Measurements from ENCODE around the gene ADGRG1.

The ADGRG1 gene

GRCh38 chr16:57630931-57631845, 2.8 kb downstream of the ADGRG1 start:
- H3K4me3 ChIP-seq (ENCODE audit: low read depth, low read length), result no peak overlapping the region
- no peak overlapping the region for H3K27ac ChIP-seq (ENCODE audit: extremely low read depth, low read depth, low read length)
- POLR2A ChIA-PET, result no interaction called here
- H3K4me1 ChIP-seq (ENCODE audit: control insufficient read depth, insufficient read depth, low read length), result no peaks in the 10 kb centered on the region
- H3K36me3 ChIP-seq (ENCODE audit: control insufficient read depth in 2 of 2, insufficient read depth in 1 of 2, low read length in 2 of 2), result no peaks in the 10 kb centered on the region
- 0 out of 2 replicates have a peak, but pooled peaks have one; percentile 38 for TF ChIP-seq GLIS2 (tag by site-specific recombination; IDR thresholded peaks at IDR 0.05)
- TF ChIP-seq ZIC2 (tag by site-specific recombination; IDR thresholded peaks at IDR 0.05), result peak; percentile 34; the same call in 1 of the 2 replicates
- no peak for TF ChIP-seq YY2 (tag by site-specific recombination; IDR thresholded peaks at IDR 0.05)
- TF ChIP-seq ZNF830 (tag by site-specific recombination; IDR thresholded peaks at IDR 0.05; ENCODE audit: low read depth), result no peak
- CTCF ChIA-PET, result no interaction called here
- H3K9me3 ChIP-seq (ENCODE audit: control insufficient read depth, insufficient read depth, low read depth, low read length), result no peaks in the 10 kb centered on the region

DNA sequence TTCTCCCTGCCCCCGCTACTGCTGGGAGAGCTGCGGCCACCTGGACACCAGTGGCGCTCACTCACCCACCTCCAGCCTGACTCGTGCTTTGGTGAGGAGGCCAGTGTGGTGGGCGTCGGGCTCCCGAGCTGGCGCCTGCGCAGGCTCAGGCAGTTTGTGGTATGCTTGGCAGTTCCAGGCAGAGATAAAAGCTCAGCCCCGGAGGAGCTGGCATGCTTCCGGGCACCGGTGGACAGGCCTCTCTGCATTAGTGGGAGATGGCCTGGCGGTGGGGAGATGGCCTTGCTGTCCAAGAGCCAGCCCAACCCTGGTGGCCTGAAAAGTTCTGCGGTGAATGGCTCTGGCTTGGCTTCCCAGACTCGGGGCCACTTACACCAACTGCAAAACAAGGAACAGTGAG, 4.1 kb downstream of the ADGRG1 start:
- ChIA-PET POLR2A (no interaction called here), CTCF (interaction anchor here (0.5 to 8.7 kb wide), 3 partner anchors 16 to 891 kb away, joined by 3 to 60 read pairs (median 4); no protein-coding TSS in a partner anchor)
- H3K27ac ChIP-seq (ENCODE audit: extremely low read depth, low read depth, low read length), result no peak overlapping the region
- TF ChIP-seq ZEB2 (tag by site-specific recombination; IDR thresholded peaks at IDR 0.05), result no peak
- TF ChIP-seq ZNF513 (tag by site-specific recombination; IDR thresholded peaks at IDR 0.05), result no peak
- TF ChIP-seq ZNF133 (tag by site-specific recombination; IDR thresholded peaks at IDR 0.05), result no peak
- TF ChIP-seq ZNF138 (tag by site-specific recombination; IDR thresholded peaks at IDR 0.05; ENCODE audit: borderline replicate concordance), result no peak
- TF ChIP-seq ZFHX2 (tag by site-specific recombination; conservative IDR thresholded peaks at IDR 0.05), result 0 out of 2 replicates have a peak, but pooled peaks have one; percentile 20
- no peak for TF ChIP-seq YY2 (tag by site-specific recombination; IDR thresholded peaks at IDR 0.05)
- TF ChIP-seq EGR2 (tag by site-specific recombination; IDR thresholded peaks at IDR 0.05; ENCODE audit: low read depth), result peak; percentile 49
- TF ChIP-seq HOXD13 (CRISPR knock-in tag; IDR thresholded peaks at IDR 0.05; ENCODE audit: borderline replicate concordance), result no peak
- no peak for TF ChIP-seq PRDM6 (tag by site-specific recombination; IDR thresholded peaks at IDR 0.05)
- no peak for TF ChIP-seq ZNF510 (tag by site-specific recombination; IDR thresholded peaks at IDR 0.05; ENCODE audit: insufficient replicate concordance)
- no peak for TF ChIP-seq KLF1 (tag by site-specific recombination; IDR thresholded peaks at IDR 0.05)
- TF ChIP-seq ZNF600 (tag by site-specific recombination; IDR thresholded peaks at IDR 0.05), result no peak
- H3K4me3 ChIP-seq (ENCODE audit: low read depth, low read length), result no peak overlapping the region
- no peaks in the 10 kb centered on the region for H3K36me3 ChIP-seq (ENCODE audit: control insufficient read depth in 2 of 2, insufficient read depth in 1 of 2, low read length in 2 of 2)
- no peaks in the 10 kb centered on the region for H3K4me1 ChIP-seq (ENCODE audit: control insufficient read depth, insufficient read depth, low read length)
- no peaks in the 10 kb centered on the region for H3K9me3 ChIP-seq (ENCODE audit: control insufficient read depth, insufficient read depth, low read depth, low read length)

DNA sequence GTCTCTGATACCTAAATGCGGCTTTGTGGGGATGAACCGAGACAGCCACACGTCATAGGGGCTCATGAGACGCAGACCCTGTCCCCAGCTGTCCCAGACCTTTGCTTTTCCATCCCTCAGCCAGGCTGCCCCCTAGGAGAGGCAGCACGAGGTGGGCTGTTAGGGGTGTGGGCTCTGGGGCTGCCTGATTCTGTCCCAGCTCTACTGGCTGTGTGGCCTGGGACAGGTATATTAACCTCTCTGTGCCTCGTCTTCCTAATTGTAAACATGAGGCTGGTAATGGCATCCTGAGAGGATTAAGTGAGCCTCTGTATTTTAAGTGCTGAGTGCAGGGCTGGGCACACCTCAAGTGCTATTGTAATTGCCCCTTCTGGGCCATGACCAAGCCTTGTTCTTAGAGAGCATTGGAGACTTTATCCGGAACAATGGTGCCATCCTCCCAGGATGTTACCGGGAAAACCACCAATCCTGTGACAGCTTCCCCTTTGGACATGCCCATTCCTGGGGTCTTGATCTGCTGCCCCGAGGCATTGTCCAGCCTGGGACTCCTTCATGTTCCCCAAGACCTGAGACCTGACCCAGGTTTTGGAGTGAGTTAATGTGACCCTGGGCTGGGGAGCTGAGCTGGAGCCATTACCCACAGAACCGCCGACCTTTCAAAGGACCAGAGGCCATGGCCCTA, 5.1 kb downstream of the ADGRG1 start:
- Histone ChIP-seq H3K27ac (ENCODE audit: extremely low read depth, low read depth, low read length) (no peak overlapping the region), H3K36me3 (ENCODE audit: control insufficient read depth in 2 of 2, insufficient read depth in 1 of 2, low read length in 2 of 2) (no peaks in the 10 kb centered on the region), H3K4me3 (ENCODE audit: low read depth, low read length) (no peak overlapping the region), H3K4me1 (ENCODE audit: control insufficient read depth, insufficient read depth, low read length) (no peaks in the 10 kb centered on the region), H3K9me3 (ENCODE audit: control insufficient read depth, insufficient read depth, low read depth, low read length) (no peaks in the 10 kb centered on the region)
- TF ChIP-seq ZNF571 (tag by site-specific recombination; IDR thresholded peaks at IDR 0.05) (no peak), ZNF768 (tag by site-specific recombination; IDR thresholded peaks at IDR 0.05) (peak; percentile 65; the same call in 1 of the 2 replicates)
- ChIA-PET CTCF (interaction anchor here (0.6 to 8.7 kb wide), 3 partner anchors 15 to 35 kb away, joined by 3 to 60 read pairs (median 4); no protein-coding TSS in a partner anchor), POLR2A (interaction anchor here (0.6 kb wide), 1 partner anchor 394 kb away, joined by 5 read pairs; no protein-coding TSS in a partner anchor)
